ENCODE results near the gene NRG2. TPM values are rescaled to one million over a fixed set of nuclear protein-coding genes. Genes with fewer than 3 reads are reported as not detected.
A peak's percentile ranks its signal among the peaks of the same experiment; 100 is the strongest.

Gene NRG2
- total RNA-seq, 1 experiment from 2014 or later: not detected

DNA sequence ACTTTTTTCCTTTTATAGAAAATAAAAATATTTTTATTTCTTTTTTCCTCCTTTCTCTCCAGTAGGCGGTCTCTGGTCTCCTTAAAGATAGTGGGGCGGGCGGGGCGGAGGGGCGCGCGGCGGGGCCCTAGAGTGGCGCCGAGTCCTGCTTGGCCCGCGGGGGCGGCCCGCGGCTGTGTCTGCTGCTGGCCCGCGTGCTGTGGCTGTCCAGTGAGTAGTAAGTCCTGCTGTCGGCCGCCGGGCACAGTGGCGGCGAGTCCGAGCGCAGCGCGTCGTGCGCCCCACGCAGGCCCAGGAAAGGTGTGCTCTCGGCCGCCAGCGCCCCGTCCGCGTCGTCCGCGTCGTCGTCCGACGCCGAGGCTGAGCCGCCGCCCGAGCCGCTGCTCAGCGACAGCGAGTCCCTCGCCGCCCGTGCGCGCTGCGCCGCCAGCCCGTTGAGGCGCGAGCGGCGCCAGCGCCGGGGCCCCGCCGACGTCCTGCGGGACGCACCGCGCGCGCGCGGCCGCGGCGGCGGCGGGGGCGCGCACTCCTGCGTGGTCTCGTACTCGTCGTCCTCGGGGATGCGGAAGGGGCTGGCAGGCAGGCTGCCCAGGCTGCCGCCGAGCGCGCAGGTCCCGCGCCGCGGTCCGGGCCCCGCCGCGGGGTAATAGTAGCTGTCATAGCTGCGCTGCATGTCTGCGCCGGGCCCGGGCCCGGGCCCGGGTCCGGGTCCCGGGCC lies 195.2 kb downstream of the NRG2 start:
- CTCF ChIA-PET: interaction anchor here (0.7 kb wide), 1 partner anchor 64 kb away, joined by 4 read pairs; no protein-coding TSS in a partner anchor
- intact Hi-C loops (cut with micrococcal nuclease; ENCODE audit: unreplicated experiment): loop anchor here (10.0 kb wide), 1 partner anchor 213 kb away; no protein-coding TSS in a partner anchor
- Histone ChIP-seq H3K9me3 (ENCODE audit: low read depth, low read length, poor library complexity, severe bottlenecking) (no peaks in the 10 kb centered on the region), H3K4me3 (ENCODE audit: low read depth, low read length, poor library complexity, severe bottlenecking) (peak overlapping the region; percentile 66), H3K4me1 (ENCODE audit: insufficient read depth, low read length, poor library complexity, severe bottlenecking) (no peaks in the 10 kb centered on the region), H3K27ac (ENCODE audit: low read depth, low read length, poor library complexity, severe bottlenecking) (no peak overlapping the region), H3K27me3 (replicated peaks; ENCODE audit: insufficient read depth, low read depth, low read length, poor library complexity) (peaks cover 13% of the 10 kb centered on the region), H3K36me3 (ENCODE audit: insufficient read depth, low read length, poor library complexity, severe bottlenecking) (no peaks in the 10 kb centered on the region)
- BruUV-seq (replicated peaks): no TSS peak
- POLR2A ChIA-PET (ENCODE audit: low non-redundant PET): no interaction called here
- DNase-seq (ENCODE audit: low spot score): peak; percentile 82
- TF ChIP-seq EZH2 (IDR thresholded peaks at IDR 0.05; ENCODE audit: borderline replicate concordance, low read depth, low read length, poor library complexity, severe bottlenecking) (no peak), CTCF (conservative IDR thresholded peaks at IDR 0.05; ENCODE audit: low read depth, low read length) (no peak)

GRCh38 chr5:139847091-139847490 lies 196.0 kb downstream of the NRG2 start:
- intact Hi-C loops (cut with micrococcal nuclease; ENCODE audit: unreplicated experiment): loop anchor here (10.0 kb wide), 1 partner anchor 212 kb away; no protein-coding TSS in a partner anchor
- Histone ChIP-seq H3K9me3 (ENCODE audit: low read depth, low read length, poor library complexity, severe bottlenecking) (no peaks in the 10 kb centered on the region), H3K27ac (ENCODE audit: low read depth, low read length, poor library complexity, severe bottlenecking) (no peak overlapping the region), H3K27me3 (replicated peaks; ENCODE audit: insufficient read depth, low read depth, low read length, poor library complexity) (peaks cover 13% of the 10 kb centered on the region), H3K4me3 (ENCODE audit: low read depth, low read length, poor library complexity, severe bottlenecking) (peak overlapping the region; percentile 66), H3K36me3 (ENCODE audit: insufficient read depth, low read length, poor library complexity, severe bottlenecking) (no peaks in the 10 kb centered on the region), H3K4me1 (ENCODE audit: insufficient read depth, low read length, poor library complexity, severe bottlenecking) (no peaks in the 10 kb centered on the region)
- no TSS peak for BruUV-seq (replicated peaks)
- TF ChIP-seq CTCF (conservative IDR thresholded peaks at IDR 0.05; ENCODE audit: low read depth, low read length) (no peak), EZH2 (IDR thresholded peaks at IDR 0.05; ENCODE audit: borderline replicate concordance, low read depth, low read length, poor library complexity, severe bottlenecking) (no peak)
- CTCF ChIA-PET: interaction anchor here (4.1 kb wide), 1 partner anchor 60 kb away, joined by 18 read pairs; no protein-coding TSS in a partner anchor
- DNase-seq (ENCODE audit: low spot score): no peak
- POLR2A ChIA-PET (ENCODE audit: low non-redundant PET): no interaction called here

- TF ChIP-seq EZH2 (IDR thresholded peaks at IDR 0.05; ENCODE audit: borderline replicate concordance, low read depth, low read length, poor library complexity, severe bottlenecking) (no peak), CTCF (conservative IDR thresholded peaks at IDR 0.05; ENCODE audit: low read depth, low read length) (no peak)
- H3K27me3 ChIP-seq (replicated peaks; ENCODE audit: insufficient read depth, low read depth, low read length, poor library complexity): peaks cover 13% of the 10 kb centered on the region
- intact Hi-C loops (cut with micrococcal nuclease; ENCODE audit: unreplicated experiment): loop anchor here (10.0 kb wide), 1 partner anchor 211 kb away; no protein-coding TSS in a partner anchor
- no TSS peak for BruUV-seq (replicated peaks)
- H3K4me3 ChIP-seq (ENCODE audit: low read depth, low read length, poor library complexity, severe bottlenecking): no peak overlapping the region
- H3K4me1 ChIP-seq (ENCODE audit: insufficient read depth, low read length, poor library complexity, severe bottlenecking): no peaks in the 10 kb centered on the region
- DNase-seq (ENCODE audit: low spot score): no peak
- no peaks in the 10 kb centered on the region for H3K36me3 ChIP-seq (ENCODE audit: insufficient read depth, low read length, poor library complexity, severe bottlenecking)
- H3K27ac ChIP-seq (ENCODE audit: low read depth, low read length, poor library complexity, severe bottlenecking): no peak overlapping the region
- CTCF ChIA-PET: interaction anchor here (4.1 kb wide), 1 partner anchor 58 kb away, joined by 18 read pairs; no protein-coding TSS in a partner anchor
- H3K9me3 ChIP-seq (ENCODE audit: low read depth, low read length, poor library complexity, severe bottlenecking): no peaks in the 10 kb centered on the region
- POLR2A ChIA-PET (ENCODE audit: low non-redundant PET): no interaction called here
Observed at GRCh38 chr5:139845846-139846681, 197.0 kb downstream of the NRG2 start.
